Inferior parietal cortex (tissue), 1 donor: ENCODE measurements around the gene NUP107.
A peak's percentile ranks its signal among the peaks of the same experiment; 100 is the strongest.
"Not testable (repeated sequence)": the region's sequence is repeated elsewhere in the genome, so short reads cannot be mapped to it uniquely, and the experiment has no call there.

Experiments used
- DNase-seq: peaks from one replicate; pipeline ENCODE4 v3.0.0-alpha.2; 2016; ENCODE audit errors: extremely low spot score

NUP107 gene

GRCh38 chr12:68686595-68687521, at the start of gene NUP107:
Gene NUP107 (plus strand): TSS chr12:68686978. CDS start chr12:68687066, 88 bp downstream.
- peak; percentile 99 for DNase-seq

GRCh38 chr12:68637439-68637838, 49.3 kb upstream of the NUP107 start:
- DNase-seq = not testable (repeated sequence)

DNA sequence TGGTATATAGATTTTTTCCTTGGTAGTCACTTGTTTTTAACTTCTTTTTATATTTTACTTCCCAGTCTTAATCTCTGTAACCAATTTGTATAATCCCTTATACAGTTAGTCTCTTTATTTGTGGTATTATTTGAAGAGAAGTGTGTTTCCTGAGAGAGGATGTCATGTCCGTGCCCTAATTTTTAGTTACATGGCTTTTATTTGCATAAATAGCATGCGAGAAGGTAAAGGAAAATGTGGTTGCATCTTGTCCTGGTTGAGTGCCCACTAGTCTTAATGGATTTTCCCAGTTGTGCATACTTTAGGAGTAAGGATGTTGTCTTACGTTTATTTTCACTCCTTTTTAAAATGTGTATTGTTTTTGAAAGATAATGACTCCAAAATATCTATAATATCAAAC, 48.6 kb upstream of the NUP107 start:
- DNase-seq = no peak

DNA sequence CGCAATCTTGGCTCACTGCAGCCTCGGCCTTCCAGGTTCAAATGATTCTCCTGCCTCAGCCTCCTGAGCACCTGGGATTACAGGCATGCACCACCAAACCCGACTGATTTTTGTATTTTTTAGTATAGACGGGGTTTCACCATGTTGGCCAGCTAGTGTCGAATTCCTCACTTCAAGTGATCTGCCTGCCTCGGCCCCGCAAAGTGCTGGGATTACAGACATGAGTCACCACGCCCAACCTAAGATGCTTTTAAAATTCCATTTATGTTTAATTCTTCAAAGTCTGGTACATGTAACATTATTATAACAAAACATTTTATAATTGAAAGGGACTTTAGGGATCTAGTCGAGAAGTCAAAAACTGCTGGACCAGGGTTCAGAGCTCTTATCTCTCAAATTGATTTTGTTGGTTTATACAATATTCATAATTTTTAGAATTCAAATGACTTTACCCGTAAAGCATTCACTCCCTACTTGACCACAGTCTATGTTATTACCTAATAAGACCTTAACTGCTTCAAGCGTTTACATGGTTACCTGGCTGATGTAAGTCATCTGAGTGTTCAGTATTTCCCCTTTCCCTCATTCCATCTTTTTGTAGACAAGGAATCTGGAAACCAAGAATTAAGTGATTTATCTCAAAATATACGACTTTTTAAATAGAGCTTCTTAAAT, 47.9 kb upstream of the NUP107 start:
- no peak for DNase-seq

- DNase-seq = no peak
Observed at GRCh38 chr12:68639396-68639767, 47.4 kb upstream of the NUP107 start.

DNA sequence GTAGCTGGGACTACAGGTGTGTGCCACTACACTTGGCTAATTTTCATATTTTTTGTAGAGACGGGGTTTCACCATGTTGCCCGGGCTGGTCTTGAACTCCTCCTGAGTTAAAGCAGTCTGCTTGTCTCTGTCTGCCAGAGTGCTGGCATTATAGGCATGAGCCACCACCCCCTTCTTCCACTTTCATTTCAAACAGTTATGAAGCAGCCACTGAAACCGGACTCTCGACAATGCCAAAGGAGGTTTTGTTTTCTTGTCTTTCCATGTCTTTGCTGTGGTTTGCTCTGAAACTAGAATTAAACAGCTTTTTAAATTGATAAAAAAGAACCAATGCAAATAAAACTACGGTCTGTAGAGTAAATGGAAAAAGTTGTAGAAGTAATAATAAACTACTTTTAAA, 45.6 kb upstream of the NUP107 start:
- DNase-seq = no peak

GRCh38 chr12:68646484-68646883, 40.3 kb upstream of the NUP107 start:
- no peak for DNase-seq

DNA sequence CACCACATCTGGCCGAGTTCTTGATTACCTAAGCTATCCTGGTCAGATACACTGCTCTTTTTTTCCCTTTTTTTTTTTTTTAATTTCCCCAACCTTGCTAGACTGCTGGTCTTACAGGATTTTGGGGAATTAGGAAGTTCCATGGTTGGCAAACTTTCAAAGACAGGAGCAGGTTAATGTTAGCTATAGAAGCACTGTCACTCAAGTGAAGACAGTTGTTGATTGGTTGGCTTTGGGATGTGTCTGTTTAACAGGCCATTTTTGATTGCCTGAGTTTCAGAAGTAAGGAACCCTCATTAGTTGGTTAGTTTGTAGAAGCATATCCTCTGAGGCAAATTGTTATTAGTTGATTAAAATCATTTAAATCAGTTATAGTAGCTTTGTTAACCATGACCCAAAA, 39.3 kb upstream of the NUP107 start:
- DNase-seq = no peak

GRCh38 chr12:68648179-68648578, 38.6 kb upstream of the NUP107 start:
- DNase-seq = no peak

GRCh38 chr12:68665016-68665569, 21.7 kb upstream of the NUP107 start:
- DNase-seq = no peak

GRCh38 chr12:68667291-68667690, 19.5 kb upstream of the NUP107 start:
- no peak for DNase-seq

DNA sequence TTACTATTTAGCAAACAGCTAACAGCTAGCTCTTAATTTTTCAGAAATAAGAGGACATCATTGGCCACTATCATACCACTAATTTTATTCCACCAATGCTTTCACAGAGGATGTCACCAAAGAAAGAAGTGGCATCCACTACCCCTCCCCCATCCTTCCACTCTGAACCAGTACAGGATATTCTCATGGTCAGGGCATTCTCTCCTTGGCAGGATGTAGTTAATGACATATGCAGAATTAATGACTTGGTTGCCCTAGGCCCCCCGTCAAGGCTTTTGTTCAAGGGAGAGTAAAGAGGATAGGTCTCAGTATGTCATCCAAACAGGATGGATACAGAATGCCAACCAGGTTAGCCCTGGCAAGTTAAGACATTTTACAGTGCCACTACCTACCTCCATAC, 18.9 kb upstream of the NUP107 start:
- DNase-seq = no peak

- no peak for DNase-seq
Observed at GRCh38 chr12:68671179-68671578, 15.6 kb upstream of the NUP107 start.

GRCh38 chr12:68673788-68674187, 13.0 kb upstream of the NUP107 start:
- DNase-seq = no peak

- no peak for DNase-seq
Observed at GRCh38 chr12:68674376-68674775, 12.4 kb upstream of the NUP107 start.

- DNase-seq = no peak
Observed at GRCh38 chr12:68675101-68675842, 11.5 kb upstream of the NUP107 start.

- not testable (repeated sequence) for DNase-seq
Observed at GRCh38 chr12:68676854-68677253, 9.9 kb upstream of the NUP107 start.

GRCh38 chr12:68686262-68686594, 550 bp upstream of the NUP107 start:
- no peak for DNase-seq

DNA sequence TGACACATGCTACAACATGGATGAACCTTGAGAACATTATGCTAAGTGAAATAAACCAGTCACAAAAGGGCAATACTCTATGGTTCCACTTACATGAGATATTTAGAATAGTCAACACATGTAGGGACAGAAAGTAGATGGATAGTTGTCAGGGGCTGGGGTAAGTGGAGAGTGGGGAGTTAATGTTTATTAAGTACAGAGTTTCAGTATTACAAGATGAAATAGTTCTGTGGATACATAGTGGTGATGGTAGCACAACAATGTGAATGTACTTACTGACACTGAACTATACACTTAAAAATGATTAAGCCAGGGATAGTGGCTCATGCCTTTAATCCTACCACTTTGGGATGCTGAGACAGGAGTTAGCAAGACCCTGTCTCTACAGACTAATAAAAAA, 8.7 kb downstream of the NUP107 start:
- no peak for DNase-seq

- DNase-seq = no peak
Observed at GRCh38 chr12:68699486-68699885, 12.7 kb downstream of the NUP107 start.

- no peak for DNase-seq
Observed at GRCh38 chr12:68727776-68728175, 41.0 kb downstream of the NUP107 start.

DNA sequence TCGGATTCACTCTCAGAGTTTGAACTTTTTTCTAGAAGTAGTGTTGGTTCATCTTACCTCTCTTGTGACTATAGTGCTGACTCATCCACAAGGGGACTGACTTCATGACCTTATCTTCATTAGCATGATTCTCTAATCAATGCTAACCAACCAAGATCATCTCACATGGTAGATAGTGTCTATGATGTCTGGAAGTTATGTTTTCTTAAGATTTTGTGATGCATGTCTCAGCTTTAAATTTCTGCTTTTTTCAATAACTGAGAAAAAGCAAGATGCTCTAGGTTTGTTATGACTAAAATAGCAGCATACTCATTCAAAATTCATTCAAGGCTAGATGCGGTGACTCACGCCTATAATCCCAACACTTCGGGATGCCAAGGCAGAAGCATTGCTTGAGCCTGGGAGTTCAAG, 46.9 kb downstream of the NUP107 start:
- no peak for DNase-seq
